ENCODE measurements around the gene SSB.
"Not testable (repeated sequence)": the region's sequence is repeated elsewhere in the genome, so short reads cannot be mapped to it uniquely, and the experiment has no call there.

SSB gene

GRCh38 chr2:169781249-169782013 lies 17.2 kb upstream of the SSB start:
- no peak for DNase-seq (ENCODE audit: low read depth)

DNA sequence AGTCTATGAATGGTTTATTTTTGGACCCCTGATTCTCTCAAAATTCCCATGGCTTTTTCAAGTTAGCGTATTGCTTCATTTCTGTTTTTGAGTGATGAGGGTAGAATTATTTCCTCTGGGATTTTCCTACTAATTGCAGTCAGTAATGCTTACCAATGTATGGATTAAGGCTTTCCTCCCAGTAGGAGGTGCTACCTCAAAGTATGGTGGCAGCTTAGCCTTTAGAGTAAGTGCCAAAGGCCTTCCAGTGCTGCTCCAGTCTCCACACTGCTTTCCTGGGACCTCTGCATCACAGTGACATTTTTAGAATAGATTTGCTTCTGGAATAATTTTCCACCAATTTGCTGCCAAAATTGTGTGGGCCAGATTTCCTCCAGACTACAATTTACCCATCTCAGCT lies 16.2 kb upstream of the SSB start:
- DNase-seq (ENCODE audit: low read depth): no peak

DNA sequence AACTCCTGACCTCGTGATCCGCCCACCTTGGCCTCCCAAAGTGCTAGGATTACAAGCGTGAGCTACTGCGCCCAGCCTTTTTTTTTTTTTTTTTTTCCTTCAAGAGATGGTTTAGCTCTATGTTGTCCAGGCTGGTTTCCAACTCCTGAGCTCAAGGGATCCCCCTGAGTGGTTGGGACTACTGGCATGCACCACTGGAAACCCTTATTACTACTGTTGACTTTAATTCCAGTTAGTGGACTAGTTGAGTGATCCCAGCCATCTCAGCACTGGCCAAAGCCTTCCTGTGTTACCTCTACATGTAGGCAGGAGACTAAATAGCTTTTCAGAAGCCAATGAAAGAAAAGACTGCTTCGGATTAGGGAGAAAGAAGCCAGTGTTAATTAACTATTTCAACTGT lies 8.1 kb upstream of the SSB start:
- no peak for DNase-seq (ENCODE audit: low read depth)

DNA sequence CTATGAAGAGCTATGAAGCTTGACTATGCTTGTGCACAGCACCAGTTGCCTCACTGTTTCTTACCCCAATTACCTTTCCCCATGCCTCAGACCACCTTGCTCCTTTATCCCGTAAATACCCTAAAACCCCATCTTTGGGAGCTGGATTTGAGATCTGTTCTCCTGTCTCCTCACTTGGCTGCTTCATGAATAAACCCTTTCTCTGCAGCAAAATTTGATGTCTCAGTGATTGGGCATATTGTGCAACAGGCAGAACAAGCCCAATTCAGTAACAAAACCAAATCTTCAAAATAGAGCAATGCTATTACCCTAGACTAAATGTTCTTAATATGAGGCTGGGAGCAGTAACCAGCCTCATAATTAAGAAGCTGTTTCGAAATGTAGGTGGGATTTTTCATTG lies 3.5 kb upstream of the SSB start:
- DNase-seq (ENCODE audit: low read depth): no peak

DNA sequence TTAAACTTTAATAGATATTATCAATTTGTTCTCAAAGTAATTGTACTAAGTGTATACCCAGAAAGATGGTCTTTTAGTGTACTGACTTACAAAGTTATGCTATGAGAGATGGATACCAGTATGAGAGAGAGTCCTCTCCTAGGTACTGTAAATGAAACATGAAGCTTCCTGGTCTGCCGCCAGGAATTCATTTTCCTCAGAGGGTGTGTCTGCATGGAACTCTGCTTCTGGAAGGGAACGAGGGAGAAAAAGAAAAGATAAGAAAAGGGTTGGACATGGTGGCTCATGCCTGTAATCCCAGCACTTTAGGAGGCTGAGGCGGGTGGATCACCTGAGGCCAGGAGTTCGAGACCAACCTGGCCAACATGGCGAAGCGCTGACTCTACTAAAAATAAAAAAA lies 2.2 kb upstream of the SSB start:
- no peak for DNase-seq (ENCODE audit: low read depth)

- no peak for DNase-seq (ENCODE audit: low read depth)
These were observed 1.1 kb upstream of the SSB start for GRCh38 chr2:169797601-169798000.

DNA sequence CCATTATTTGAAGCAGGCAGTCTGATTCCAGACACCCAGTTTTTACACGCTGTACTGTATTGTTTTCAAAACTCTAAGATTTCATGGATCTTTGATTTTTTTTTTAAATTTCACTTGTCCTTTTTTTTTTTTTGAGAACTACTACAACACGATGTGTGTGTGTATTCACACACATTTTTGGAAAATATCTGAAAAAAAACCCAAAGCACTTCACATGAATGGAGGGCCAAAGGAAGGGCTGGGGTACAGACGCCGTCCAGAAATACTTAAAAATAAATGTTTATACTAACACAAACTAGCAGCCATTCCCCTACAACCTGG lies 314 bp upstream of the SSB start:
- no peak for DNase-seq (ENCODE audit: low read depth)

DNA sequence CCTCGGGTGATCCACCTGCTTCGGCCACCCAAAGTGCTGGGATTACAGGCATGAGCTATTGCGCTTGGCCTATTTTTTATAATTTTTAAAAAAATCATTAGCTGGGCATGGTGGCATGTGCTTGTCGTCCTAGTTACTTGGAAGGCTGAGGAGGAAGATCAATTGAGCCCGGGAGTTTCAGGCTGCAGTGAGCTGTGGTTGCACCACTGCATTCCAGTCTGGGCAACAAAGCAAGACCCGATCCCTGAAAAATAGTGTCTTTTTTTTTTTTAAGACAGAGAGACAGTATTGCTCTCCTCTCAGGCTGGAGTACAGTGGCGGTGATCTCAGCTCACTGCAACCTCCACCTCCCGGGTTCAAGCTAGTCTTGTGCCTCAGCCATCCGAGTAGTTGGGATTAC lies 4.8 kb downstream of the SSB start:
- DNase-seq (ENCODE audit: low read depth): no peak

DNA sequence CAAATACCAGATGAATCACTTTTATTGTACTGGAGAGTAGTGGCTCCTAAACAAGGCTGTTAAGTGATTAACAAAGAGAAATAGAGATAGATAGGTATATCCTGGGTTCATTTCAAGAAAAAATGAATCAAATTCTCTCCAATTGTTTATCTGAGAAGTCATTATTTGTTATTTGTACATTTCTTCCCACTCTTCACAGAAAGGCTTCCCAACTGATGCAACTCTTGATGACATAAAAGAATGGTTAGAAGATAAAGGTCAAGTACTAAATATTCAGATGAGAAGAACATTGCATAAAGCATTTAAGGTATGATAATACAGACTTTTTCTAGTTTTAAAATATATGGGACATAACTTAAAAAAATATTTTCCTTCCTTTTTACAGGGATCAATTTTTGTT lies 7.9 kb downstream of the SSB start:
- DNase-seq (ENCODE audit: low read depth): no peak

- no peak for DNase-seq (ENCODE audit: low read depth)
These were observed 9.6 kb downstream of the SSB start for GRCh38 chr2:169808221-169808620.

GRCh38 chr2:169815849-169816248 lies 17.2 kb downstream of the SSB start:
- no peak for DNase-seq (ENCODE audit: low read depth)

- not testable (repeated sequence) for DNase-seq (ENCODE audit: low read depth)
These were observed 18.3 kb downstream of the SSB start for GRCh38 chr2:169816961-169817360.

GRCh38 chr2:169817369-169817768 lies 18.7 kb downstream of the SSB start:
- DNase-seq (ENCODE audit: low read depth): not testable (repeated sequence)

DNA sequence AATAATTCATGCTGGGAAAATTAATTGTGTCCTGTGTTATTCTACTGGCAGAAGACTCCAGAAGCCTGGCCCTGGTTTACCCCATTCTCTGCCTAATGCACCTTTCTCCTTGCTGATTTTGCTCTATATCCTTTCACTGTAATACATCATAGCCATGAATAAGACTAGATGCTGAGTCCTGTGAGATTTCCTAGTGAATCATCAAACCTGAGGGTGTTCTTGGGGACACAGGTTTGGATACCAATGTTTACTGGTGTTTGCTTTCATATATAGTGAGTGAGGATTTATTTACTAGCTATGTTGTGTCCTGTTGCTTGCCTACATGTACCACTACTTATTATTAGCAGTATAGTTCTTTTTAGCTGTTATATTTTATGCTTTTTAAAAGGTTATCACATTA lies 19.6 kb downstream of the SSB start:
- no peak for DNase-seq (ENCODE audit: low read depth)

GRCh38 chr2:169819106-169819505 lies 20.4 kb downstream of the SSB start:
- no peak for DNase-seq (ENCODE audit: low read depth)

DNA sequence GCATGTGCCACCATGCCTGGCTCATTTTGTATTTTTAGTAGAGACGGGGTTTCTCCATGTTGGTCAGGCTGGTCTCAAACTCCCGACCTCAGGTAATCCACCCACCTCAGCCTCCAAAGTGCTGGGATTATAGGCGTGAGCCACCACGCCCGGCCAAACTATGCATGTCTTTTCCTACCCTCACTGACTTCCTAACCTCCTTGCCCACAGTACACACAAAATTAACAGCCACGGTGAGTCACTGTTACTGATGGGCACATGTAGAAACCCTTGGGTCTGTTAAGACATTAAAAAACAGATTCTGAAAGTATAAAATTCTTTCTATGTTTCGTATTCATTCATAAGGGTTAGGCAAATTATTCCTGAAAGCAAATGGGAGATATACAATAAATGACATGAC lies 21.4 kb downstream of the SSB start:
- DNase-seq (ENCODE audit: low read depth): not testable (repeated sequence)

GRCh38 chr2:169822036-169822435 lies 23.4 kb downstream of the SSB start:
- no peak for DNase-seq (ENCODE audit: low read depth)

DNA sequence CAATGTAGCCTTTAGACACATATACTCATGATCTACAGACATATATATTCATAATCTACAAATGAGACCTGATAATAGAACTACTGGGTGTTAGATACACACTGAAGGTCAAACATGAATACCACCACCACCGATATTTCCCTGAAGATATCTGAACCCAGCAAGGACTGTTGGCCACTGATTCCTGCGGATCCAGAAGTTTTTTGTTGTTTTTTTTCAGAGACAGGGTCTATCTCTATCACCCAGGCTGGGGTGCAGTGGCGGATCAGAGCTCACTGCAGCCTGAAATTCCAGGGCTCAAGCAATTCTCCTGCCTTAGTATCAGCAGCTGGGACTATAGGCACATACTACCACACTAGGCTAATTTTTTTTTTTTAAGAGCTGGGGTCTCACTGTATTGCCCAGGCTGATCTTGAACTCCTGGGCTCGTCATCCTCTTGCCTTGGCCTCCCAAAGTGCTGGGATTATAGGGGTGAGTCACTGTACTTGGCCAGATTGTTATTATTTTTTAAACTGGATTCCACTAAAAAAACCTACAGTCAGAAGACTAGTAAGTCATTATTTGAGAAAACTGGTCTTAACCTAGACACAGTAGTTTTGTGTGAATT lies 24.2 kb downstream of the SSB start:
- no peak for DNase-seq (ENCODE audit: low read depth)

DNA sequence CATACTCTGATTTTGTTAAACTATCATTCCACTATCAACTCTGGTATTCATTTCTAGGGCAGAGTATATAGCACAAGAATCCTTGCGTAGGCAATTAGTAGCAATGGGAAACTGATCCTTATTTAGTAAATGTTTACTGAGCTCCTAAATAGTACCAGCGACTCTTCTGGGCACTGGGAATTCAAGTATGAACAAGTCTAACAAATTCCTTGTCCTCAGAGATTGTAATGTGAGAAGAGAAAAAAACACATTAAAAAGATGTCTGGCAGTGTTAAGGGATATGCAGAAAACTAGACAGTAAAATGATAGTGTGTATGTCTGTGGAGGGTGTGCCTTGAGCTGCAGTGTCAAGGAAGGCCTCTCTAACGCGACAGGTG lies 25.3 kb downstream of the SSB start:
- DNase-seq (ENCODE audit: low read depth): no peak

DNA sequence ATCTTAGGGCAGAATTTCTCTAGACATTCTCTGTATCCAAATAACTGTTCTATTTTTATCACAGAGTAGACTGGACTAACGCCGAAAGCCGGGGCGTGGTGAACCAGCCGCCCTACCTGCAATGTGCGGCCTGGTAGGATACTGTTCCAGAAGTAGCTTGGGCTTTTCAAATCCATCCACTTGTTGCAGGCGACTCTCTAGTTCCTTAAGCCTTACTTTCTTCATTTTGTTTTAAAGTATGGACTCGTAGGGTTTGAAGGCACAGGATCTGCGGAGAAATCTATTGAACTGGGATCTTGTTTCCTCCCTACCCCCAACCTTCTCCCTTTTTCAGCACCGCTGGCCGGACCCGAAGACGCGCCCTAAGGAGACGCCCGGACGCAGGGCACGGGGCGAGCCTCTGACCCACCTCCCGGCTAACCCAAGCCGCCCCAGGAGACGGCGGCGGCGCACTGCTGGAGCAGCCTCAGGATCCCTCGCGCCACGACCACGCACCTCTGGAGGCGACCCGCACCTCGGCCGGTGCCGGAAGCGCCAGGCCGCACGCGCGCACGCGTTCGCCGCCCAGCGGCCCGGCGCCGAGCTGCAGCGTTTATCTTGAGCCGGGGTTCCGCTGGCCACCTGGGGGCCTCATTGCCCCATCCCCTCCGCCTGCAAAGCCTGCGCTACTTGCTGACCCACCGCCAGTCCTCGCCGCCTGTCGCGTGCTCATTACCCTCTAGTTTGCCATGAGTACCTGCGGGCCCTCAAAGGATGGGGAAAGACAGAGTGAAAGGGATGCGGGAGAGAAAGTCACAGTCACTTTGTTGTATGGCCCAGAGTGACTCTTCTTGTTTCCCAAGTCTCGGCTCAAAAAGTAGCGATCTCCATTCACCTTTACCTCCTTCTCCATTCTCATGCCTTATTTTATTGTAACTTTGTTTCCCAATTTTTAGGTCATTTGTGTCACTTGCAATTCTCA lies 26.0 kb downstream of the SSB start, which contains the start of gene METTL5:
METTL5 (minus strand) TSS at position 533 of the 961 bp plus-strand sequence; CDS start at position 225, 308 bp downstream.
- peak; percentile 69 for DNase-seq (ENCODE audit: low read depth)

GRCh38 chr2:169827272-169828140 lies 28.8 kb downstream of the SSB start, which contains the start of gene UBR3:
TSS of gene UBR3 (plus strand) at chr2:169827454. CDS start at chr2:169827508, 54 bp downstream.
- DNase-seq (ENCODE audit: low read depth): peak; percentile 89
